Suprapubic skin (tissue), 4 donors: ENCODE data around the gene ZCCHC3. TPM values are rescaled to one million over a fixed set of nuclear protein-coding genes. Genes with fewer than 3 reads are reported as not detected.
A peak's percentile ranks its signal among the peaks of the same experiment; 100 is the strongest.
"Not testable (repeated sequence)": the region's sequence is repeated elsewhere in the genome, so short reads cannot be mapped to it uniquely, and the experiment has no call there.

Experiments
- DNase-seq, 2 donors: peaks; one replicate each; pipeline ENCODE4 v3.0.0-alpha.2; 2019; ENCODE audit warnings: low spot score in 2 of 2
- H3K27ac ChIP-seq: fragments of 200-600 bp; sonication (generic); one replicate; pipeline ENCODE4 v1.5.1; 2019
- H3K27me3 ChIP-seq: fragments of 200-600 bp; sonication (generic); one replicate; pipeline ENCODE4 v1.5.1; 2019
- H3K36me3 ChIP-seq: fragments of 200-600 bp; sonication (generic); one replicate; pipeline ENCODE4 v1.5.1; 2019
- H3K4me1 ChIP-seq: fragments of 200-600 bp; sonication (generic); one replicate; pipeline ENCODE4 v1.5.1; 2019
- H3K4me3 ChIP-seq: fragments of 200-600 bp; sonication (generic); one replicate; pipeline ENCODE4 v1.5.1; 2019; ENCODE audit warnings: mild to moderate bottlenecking
- H3K9me3 ChIP-seq: fragments of 200-600 bp; sonication (generic); one replicate; pipeline ENCODE4 v1.5.1; 2019
- EP300 ChIP-seq: sonication (generic); formaldehyde crosslinking; IDR thresholded peaks from one replicate; pipeline ENCODE4 v1.6.1; 2017; ENCODE audit warnings: antibody characterized with exemption
- POLR2A ChIP-seq, 2 donors: fragments of 450-650 bp; IDR thresholded peaks; one replicate each; pipeline ENCODE4 v1.6.1; 2017; ENCODE audit warnings: antibody characterized with exemption in 2 of 2, mild to moderate bottlenecking in 2 of 2, moderate library complexity in 2 of 2
- POLR2AphosphoS5 ChIP-seq, 3 donors: sonication (generic); formaldehyde crosslinking; IDR thresholded peaks; one replicate each; pipeline ENCODE4 v1.6.1; 2017; ENCODE audit warnings: antibody characterized with exemption in 3 of 3
- WGBS: methylation state at CpG from one replicate; pipeline ENCODE4 v1.1.5; 2018; 5-methylcytosine and 5-hydroxymethylcytosine counted together
- total RNA-seq, 4 donors: library from RNA; depleted of rRNA; stranded (reverse); fragments of >200 nt; gene quantifications; one replicate each; pipeline ENCODE4 v1.1.0, GENCODE V29; 2016
- TF ChIP-seq, protein P1 (sequence below), 2 donors: fragments of 200-600 bp in 1 of 2; fragments of 450-650 bp in 1 of 2; sonication (generic) in 1 of 2; IDR thresholded peaks; one replicate each; pipeline ENCODE4 v1.5.1; 2016 to 2019; ENCODE audit warnings: antibody characterized with exemption in 2 of 2, mild to moderate bottlenecking in 1 of 2, moderate library complexity in 1 of 2

ZCCHC3 gene
- total RNA-seq, 4 donors from 2014 or later = 8.1 to 11.2 (median 8.8) TPM

DNA sequence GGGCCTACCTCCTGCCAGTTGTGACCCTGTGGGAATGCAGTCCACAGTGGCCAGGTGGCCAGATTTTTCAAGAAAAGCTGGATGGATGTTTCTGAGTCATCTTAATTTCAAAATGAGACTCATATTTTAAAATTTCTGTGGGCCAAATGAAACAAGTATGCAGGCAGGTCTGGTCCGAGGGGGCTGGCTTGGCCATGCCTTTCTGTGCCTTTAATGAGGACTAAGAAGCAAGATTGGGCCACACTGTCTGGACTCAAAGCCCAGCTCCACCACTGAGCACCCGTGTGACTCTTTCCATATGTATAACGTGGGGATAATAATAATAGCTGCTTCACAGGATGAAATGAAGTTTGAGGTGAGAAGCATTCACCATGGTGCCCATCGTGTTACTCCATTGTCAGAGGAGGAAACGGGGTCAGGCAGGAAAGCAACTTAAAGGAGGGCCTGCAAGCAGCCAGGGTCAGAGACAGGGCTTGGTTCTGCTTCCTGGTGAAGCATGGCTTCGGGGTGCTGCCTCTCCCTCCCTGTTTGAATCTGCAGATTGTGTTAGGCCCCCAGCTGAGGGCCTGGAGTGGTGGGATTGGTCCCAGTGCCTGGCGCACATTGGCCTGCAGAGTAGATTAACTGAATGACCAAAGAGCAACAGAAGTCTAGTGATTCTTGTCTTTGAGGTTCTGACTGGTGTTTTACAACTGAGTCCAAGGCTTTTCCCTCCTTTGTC lies 31.8 kb downstream of the ZCCHC3 start:
- no peaks in the 10 kb centered on the region for H3K36me3 ChIP-seq
- TF ChIP-seq, protein P1, sequence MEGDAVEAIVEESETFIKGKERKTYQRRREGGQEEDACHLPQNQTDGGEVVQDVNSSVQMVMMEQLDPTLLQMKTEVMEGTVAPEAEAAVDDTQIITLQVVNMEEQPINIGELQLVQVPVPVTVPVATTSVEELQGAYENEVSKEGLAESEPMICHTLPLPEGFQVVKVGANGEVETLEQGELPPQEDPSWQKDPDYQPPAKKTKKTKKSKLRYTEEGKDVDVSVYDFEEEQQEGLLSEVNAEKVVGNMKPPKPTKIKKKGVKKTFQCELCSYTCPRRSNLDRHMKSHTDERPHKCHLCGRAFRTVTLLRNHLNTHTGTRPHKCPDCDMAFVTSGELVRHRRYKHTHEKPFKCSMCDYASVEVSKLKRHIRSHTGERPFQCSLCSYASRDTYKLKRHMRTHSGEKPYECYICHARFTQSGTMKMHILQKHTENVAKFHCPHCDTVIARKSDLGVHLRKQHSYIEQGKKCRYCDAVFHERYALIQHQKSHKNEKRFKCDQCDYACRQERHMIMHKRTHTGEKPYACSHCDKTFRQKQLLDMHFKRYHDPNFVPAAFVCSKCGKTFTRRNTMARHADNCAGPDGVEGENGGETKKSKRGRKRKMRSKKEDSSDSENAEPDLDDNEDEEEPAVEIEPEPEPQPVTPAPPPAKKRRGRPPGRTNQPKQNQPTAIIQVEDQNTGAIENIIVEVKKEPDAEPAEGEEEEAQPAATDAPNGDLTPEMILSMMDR (IDR thresholded peaks at IDR 0.05) = no peak
- TF ChIP-seq POLR2AphosphoS5 (IDR thresholded peaks at IDR 0.05) (no peak), EP300 (no peak), POLR2A (IDR thresholded peaks at IDR 0.05) (no peak)
- no peak overlapping the region for H3K4me3 ChIP-seq
- peaks cover 50% of the 10 kb centered on the region for H3K4me1 ChIP-seq
- 45% methylated on average over 7 of the region's 7 CpGs for WGBS
- DNase-seq = no peak
- H3K27ac ChIP-seq = no peak overlapping the region
- H3K27me3 ChIP-seq = no peaks in the 10 kb centered on the region
- H3K9me3 ChIP-seq = no peaks in the 10 kb centered on the region

DNA sequence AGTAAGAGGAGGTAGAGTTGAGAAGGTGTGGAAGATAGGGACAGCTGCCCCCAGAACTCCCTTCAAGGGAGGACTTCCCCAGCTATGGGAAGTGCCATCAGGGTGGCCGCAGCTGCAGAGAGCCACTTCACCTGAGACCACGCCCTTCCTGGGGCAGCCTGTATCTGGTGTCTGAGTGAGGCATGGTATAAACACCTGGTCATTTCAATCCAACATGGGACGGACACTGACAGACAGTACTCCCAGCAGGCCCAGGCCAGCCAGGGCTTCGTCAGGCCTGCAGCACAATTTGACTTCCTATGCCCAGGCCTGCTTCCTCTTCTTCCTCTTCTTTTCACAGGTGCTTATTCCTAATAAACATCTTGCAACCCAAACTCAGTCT lies 32.5 kb downstream of the ZCCHC3 start:
- DNase-seq = no peak
- H3K27ac ChIP-seq = no peak overlapping the region
- WGBS = 83% methylated on average over 4 of the region's 4 CpGs
- H3K4me3 ChIP-seq = no peak overlapping the region
- H3K36me3 ChIP-seq = no peaks in the 10 kb centered on the region
- peaks cover 43% of the 10 kb centered on the region for H3K4me1 ChIP-seq
- TF ChIP-seq POLR2A (IDR thresholded peaks at IDR 0.05) = no peak
- TF ChIP-seq EP300 = no peak
- TF ChIP-seq POLR2AphosphoS5 (IDR thresholded peaks at IDR 0.05) = no peak
- TF ChIP-seq, protein P1 (IDR thresholded peaks at IDR 0.05) = no peak
- H3K9me3 ChIP-seq = no peaks in the 10 kb centered on the region
- H3K27me3 ChIP-seq = no peaks in the 10 kb centered on the region

DNA sequence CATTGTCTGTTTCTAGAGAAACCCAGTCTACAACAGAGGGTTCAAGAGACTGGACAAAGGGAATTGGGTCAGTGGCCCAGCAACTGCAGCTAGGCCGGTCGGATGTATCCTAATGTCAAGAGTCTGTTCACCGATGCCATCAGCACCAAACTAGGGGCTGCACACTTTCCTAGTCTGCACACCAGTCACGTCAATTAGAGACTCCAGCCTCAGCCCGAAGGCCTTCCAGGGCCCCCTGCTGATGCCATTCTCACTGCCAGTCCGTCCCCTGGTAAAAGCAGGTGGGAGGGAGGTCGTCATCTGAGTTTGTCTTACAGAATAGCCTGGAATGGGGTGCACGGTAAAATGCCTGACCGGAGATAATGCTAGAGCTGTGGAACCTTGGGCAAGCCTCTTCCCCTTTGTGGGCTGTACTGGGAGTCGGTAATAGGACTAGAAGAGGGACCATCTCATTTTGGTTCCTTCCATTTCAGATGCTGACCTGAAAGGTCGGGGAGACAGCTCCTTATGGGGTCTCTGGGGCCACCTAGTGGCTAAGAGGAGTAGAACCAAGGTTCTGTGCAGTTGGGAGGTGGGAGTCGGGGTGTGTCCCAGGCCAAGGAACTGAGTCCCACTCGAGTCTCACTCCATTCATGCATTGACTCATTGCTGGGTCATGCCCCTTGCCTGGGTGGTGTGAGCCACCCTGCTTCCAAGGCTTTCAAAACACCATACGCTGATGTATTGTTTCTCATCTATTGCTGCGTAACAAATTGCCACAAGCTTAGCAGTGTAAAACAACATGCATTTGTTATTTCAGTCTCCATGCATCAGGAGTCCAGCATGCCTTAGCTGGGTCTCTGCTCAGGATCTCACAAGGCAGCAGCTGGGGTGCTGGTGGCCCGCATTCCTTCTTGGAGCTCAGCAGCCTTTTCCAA lies 33.1 kb downstream of the ZCCHC3 start:
- Histone ChIP-seq H3K27me3 (no peaks in the 10 kb centered on the region), H3K36me3 (no peaks in the 10 kb centered on the region), H3K9me3 (no peaks in the 10 kb centered on the region), H3K27ac (no peak overlapping the region), H3K4me3 (no peak overlapping the region), H3K4me1 (peaks cover 42% of the 10 kb centered on the region)
- 51% methylated on average over 15 of the region's 16 CpGs for WGBS
- TF ChIP-seq POLR2AphosphoS5 (IDR thresholded peaks at IDR 0.05) (no peak), EP300 (no peak)
- TF ChIP-seq, protein P1 (IDR thresholded peaks at IDR 0.05) = peak; percentile 63 to 76
- no peak for DNase-seq

GRCh38 chr20:334578-334977 lies 37.2 kb downstream of the ZCCHC3 start:
- no peak overlapping the region for H3K4me3 ChIP-seq
- H3K27me3 ChIP-seq = no peaks in the 10 kb centered on the region
- H3K4me1 ChIP-seq = peaks cover 9% of the 10 kb centered on the region
- no peak for DNase-seq
- TF ChIP-seq POLR2AphosphoS5 (IDR thresholded peaks at IDR 0.05) (no peak), EP300 (no peak), POLR2A (IDR thresholded peaks at IDR 0.05) (no peak)
- TF ChIP-seq, protein P1 (IDR thresholded peaks at IDR 0.05) = no peak
- H3K27ac ChIP-seq = no peak overlapping the region
- no peaks in the 10 kb centered on the region for H3K9me3 ChIP-seq
- H3K36me3 ChIP-seq = no peaks in the 10 kb centered on the region
- WGBS = 97% methylated on average over 8 of the region's 8 CpGs

DNA sequence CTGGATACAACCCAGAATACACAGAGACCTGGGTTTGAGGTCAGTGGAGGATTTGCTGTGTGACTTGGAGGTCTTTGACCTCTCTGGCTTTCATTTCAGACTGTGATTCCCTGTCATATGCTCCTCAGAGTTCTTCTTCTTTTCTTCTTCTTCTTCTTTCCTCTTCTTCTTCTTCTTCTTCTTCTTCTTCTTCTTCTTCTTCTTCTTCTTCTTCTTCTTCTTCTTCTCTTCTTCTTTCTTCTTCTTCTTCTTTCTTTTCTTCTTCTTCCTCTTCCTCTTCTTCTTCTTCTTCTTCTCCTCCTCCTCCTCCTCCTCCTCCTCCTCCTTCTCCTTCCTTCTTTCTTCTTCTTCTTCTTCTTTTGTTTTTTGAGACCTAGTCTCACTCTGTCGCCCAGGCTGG lies 38.7 kb downstream of the ZCCHC3 start:
- DNase-seq, H3K4me1 ChIP-seq, H3K27ac ChIP-seq, H3K27me3 ChIP-seq, H3K9me3 ChIP-seq, H3K36me3 ChIP-seq, H3K4me3 ChIP-seq: not testable (repeated sequence)
- WGBS = 95% methylated on average over 1 of the region's 1 CpG
